Natural killer cell (primary cell): Measurements from ENCODE around the gene RBM20. TPM values are rescaled to one million over a fixed set of nuclear protein-coding genes. Genes with fewer than 3 reads are reported as not detected.

Experiments
- ATAC-seq, 3 donors: fragments of 150-1000 bp in 2 of 3; fragments of 200-7000 bp in 1 of 3; cut with Tn5 transposase; 1 replicate in 1 of 3; 2 replicates in 2 of 3; pipeline ENCODE4 v1.10.0; 2021; ENCODE audit warnings: mild to moderate bottlenecking in 2 of 3, moderate library complexity in 2 of 3
- DNase-seq, 2 donors: peaks; one replicate each; pipeline versions ENCODE4 v3.0.0 to v3.0.0-alpha.2; 2013 to 2021; ENCODE audit warnings: mixed read lengths in 1 of 2
- H3K27ac ChIP-seq: one replicate; pipeline ENCODE4 v1.5.1; 2013; ENCODE audit warnings: mild to moderate bottlenecking, low read length
- H3K27me3 ChIP-seq: one replicate; pipeline ENCODE4 v1.6.1; 2013; ENCODE audit warnings: low read length; ENCODE audit not compliant: control insufficient read depth, insufficient read depth
- H3K36me3 ChIP-seq: one replicate; pipeline ENCODE4 v1.6.1; 2013; ENCODE audit warnings: low read length; ENCODE audit not compliant: control insufficient read depth, insufficient read depth
- H3K4me1 ChIP-seq: one replicate; pipeline ENCODE4 v1.6.1; 2013; ENCODE audit warnings: low read length; ENCODE audit not compliant: control insufficient read depth, insufficient read depth
- H3K4me3 ChIP-seq: one replicate; pipeline ENCODE4 v1.5.1; 2013; ENCODE audit warnings: low read length
- H3K9me3 ChIP-seq: one replicate; pipeline ENCODE4 v1.6.1; 2013; ENCODE audit warnings: low read length; ENCODE audit not compliant: control insufficient read depth, insufficient read depth
- H3K27ac Mint-ChIP-seq, 2 donors: one replicate each; pipeline ENCODE4 v1.8.0; 2022; ENCODE audit warnings: mild to moderate bottlenecking in 2 of 2, mixed read lengths in 2 of 2, moderate library complexity in 1 of 2
- H3K27me3 Mint-ChIP-seq, 2 donors: one replicate each; pipeline ENCODE4 v1.8.0; 2022; ENCODE audit warnings: low read depth in 2 of 2, mixed read lengths in 2 of 2
- H3K36me3 Mint-ChIP-seq: one replicate; pipeline ENCODE4 v1.8.0; 2022; ENCODE audit warnings: mixed read lengths
- H3K4me1 Mint-ChIP-seq, 2 donors: one replicate each; pipeline ENCODE4 v1.8.0; 2022; ENCODE audit warnings: mixed read lengths in 2 of 2
- H3K4me3 Mint-ChIP-seq: one replicate; pipeline ENCODE4 v1.8.0; 2022; ENCODE audit warnings: mild to moderate bottlenecking, moderate library complexity, mixed read lengths
- H3K9me3 Mint-ChIP-seq, 2 donors: one replicate each; pipeline ENCODE4 v1.8.0; 2022; ENCODE audit warnings: mixed read lengths in 2 of 2
- WGBS: methylation state at CpG from one replicate; pipeline ENCODE4 v1.1.7; 2013; ENCODE audit warnings: missing lambda C conversion rate; ENCODE audit not compliant: insufficient coverage; 5-methylcytosine and 5-hydroxymethylcytosine counted together
- intact Hi-C: fragments of 100-400 bp; cut with micrococcal nuclease; formaldehyde crosslinking; loops from one replicate; pipeline ENCODE4 v1.14.2; 2022
- total RNA-seq, 4 donors: library from RNA; stranded (reverse); fragments of 120-200 nt in 1 of 4; gene quantifications; one replicate each; pipeline versions ENCODE4 v1.2.3 to v1.2.4, GENCODE V29; 2013 to 2022
- TF ChIP-seq, protein P1 (sequence below): fragments of 200-600 bp; IDR thresholded peaks from one replicate; pipeline ENCODE4 v1.8.0; 2022; ENCODE audit warnings: antibody characterized with exemption

The RBM20 gene
- total RNA-seq, 3 donors from 2014 or later (not counting 1 experiment from before 2014, with no cell fraction given): 0.35 TPM; not detected in 2

DNA sequence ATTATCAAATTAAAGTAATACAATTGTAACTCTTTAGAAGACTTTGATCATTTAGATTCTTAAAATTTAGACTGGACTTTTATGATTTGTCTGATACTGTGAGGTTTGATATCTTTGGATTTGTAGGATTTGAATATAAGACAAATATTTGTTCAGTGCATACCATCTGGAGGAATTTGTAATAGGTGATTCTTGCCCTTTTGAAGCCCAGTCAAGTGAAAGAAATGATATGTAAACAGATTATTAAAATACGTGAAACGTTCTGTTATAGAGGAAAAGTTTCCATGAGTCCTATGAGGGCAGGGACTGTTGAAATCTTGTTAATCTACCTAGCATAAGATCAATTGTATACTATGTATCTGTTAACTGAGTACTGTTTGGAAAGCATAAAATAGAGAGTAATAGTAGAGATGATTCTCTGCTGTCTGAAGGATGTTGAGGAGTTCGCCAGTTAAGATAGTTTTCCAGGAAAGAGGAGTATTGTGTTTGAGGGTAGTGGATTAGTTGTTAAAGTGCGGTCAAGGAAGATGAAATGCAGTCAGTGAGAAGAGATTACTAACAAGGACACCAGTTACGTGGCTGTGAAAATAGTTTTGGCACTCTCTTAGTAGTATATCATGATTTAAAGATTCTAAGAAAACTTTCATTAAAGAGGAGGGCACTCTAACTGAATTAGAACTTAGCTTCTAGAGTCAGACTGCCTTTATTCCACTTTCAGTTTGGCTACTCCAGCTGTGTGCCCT, 242.0 kb downstream of the RBM20 start:
- no peaks in the 10 kb centered on the region for H3K9me3 ChIP-seq
- H3K27me3 Mint-ChIP-seq: no peaks in the 10 kb centered on the region
- no peak overlapping the region for H3K4me3 ChIP-seq
- peaks cover 4% of the 10 kb centered on the region for H3K4me1 ChIP-seq
- H3K4me1 Mint-ChIP-seq: peaks cover 25 to 28% of the 10 kb centered on the region in 2 donors
- no peak overlapping the region for H3K4me3 Mint-ChIP-seq
- no peaks in the 10 kb centered on the region for H3K27me3 ChIP-seq
- peak overlapping the region; percentile 0 to 9 for H3K27ac Mint-ChIP-seq
- TF ChIP-seq, protein P1, sequence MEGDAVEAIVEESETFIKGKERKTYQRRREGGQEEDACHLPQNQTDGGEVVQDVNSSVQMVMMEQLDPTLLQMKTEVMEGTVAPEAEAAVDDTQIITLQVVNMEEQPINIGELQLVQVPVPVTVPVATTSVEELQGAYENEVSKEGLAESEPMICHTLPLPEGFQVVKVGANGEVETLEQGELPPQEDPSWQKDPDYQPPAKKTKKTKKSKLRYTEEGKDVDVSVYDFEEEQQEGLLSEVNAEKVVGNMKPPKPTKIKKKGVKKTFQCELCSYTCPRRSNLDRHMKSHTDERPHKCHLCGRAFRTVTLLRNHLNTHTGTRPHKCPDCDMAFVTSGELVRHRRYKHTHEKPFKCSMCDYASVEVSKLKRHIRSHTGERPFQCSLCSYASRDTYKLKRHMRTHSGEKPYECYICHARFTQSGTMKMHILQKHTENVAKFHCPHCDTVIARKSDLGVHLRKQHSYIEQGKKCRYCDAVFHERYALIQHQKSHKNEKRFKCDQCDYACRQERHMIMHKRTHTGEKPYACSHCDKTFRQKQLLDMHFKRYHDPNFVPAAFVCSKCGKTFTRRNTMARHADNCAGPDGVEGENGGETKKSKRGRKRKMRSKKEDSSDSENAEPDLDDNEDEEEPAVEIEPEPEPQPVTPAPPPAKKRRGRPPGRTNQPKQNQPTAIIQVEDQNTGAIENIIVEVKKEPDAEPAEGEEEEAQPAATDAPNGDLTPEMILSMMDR: no peak
- ATAC-seq (peak in 1 of 3 donors; percentile 25), DNase-seq (no peak)
- H3K36me3 ChIP-seq: peaks cover 85% of the 10 kb centered on the region
- H3K9me3 Mint-ChIP-seq: no peaks in the 10 kb centered on the region
- WGBS: 53% methylated on average over 4 of the region's 5 CpGs
- intact Hi-C loops: no loop called here
- peak overlapping the region; percentile 19 for H3K27ac ChIP-seq
- peaks cover 36% of the 10 kb centered on the region for H3K36me3 Mint-ChIP-seq

DNA sequence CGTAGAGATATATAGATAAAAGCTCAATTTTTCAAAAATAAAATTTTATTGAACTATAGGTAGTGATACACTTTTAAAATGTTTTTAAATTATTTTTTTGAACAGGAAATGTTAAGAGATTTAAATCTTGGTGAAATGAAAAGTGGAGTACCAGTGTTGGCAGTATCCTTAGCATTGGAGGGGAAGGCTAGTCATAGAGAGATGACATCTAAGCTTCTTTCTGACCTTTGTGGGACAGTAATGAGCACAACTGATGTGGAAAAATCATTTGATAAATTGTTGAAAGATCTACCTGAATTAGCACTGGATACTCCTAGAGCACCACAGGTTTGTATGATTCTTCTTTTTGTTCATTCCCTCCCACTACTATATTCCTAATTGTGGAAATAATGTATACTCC, 243.4 kb downstream of the RBM20 start:
- H3K36me3 Mint-ChIP-seq: peaks cover 28% of the 10 kb centered on the region
- Histone ChIP-seq H3K4me3 (no peak overlapping the region), H3K4me1 (peaks cover 4% of the 10 kb centered on the region), H3K27me3 (no peaks in the 10 kb centered on the region), H3K9me3 (no peaks in the 10 kb centered on the region), H3K36me3 (peaks cover 79% of the 10 kb centered on the region), H3K27ac (no peak overlapping the region)
- no peaks in the 10 kb centered on the region for H3K27me3 Mint-ChIP-seq
- H3K4me3 Mint-ChIP-seq: no peak overlapping the region
- H3K4me1 Mint-ChIP-seq: peaks cover 25 to 28% of the 10 kb centered on the region in 2 donors
- TF ChIP-seq, protein P1: no peak
- intact Hi-C loops: no loop called here
- H3K9me3 Mint-ChIP-seq: no peaks in the 10 kb centered on the region
- ATAC-seq: no peak
- WGBS: no CpG with 5 or more reads among the region's 1 CpG
- H3K27ac Mint-ChIP-seq: peak overlapping the region in 1 of 2 donors; percentile 67
- no peak for DNase-seq

Other genes with a start within 250 kb of the RBM20 start
- gene DUSP5, start 146.4 kb upstream of the RBM20 start, total RNA-seq: 10 to 100 TPM; 56.3 to 98.9 (median 69.6) TPM
- gene SMC3, start 76.6 kb upstream of the RBM20 start, total RNA-seq: 10 to 100 TPM; 36.6 to 38.5 (median 37.8) TPM
- 100 to 1,000 TPM; 199 to 241 (median 222) TPM for gene PDCD4, start 227.6 kb downstream of the RBM20 start, total RNA-seq